ENCODE data around the gene EBF4.
"Not testable (repeated sequence)": the region's sequence is repeated elsewhere in the genome, so short reads cannot be mapped to it uniquely, and the experiment has no call there.

The EBF4 gene

GRCh38 chr20:2760297-2760951 lies 67.8 kb downstream of the EBF4 start:
- DNase-seq, result no peak

- DNase-seq, result no peak
Measured at GRCh38 chr20:2760952-2761305, 68.3 kb downstream of the EBF4 start.

- DNase-seq, result no peak
Measured at GRCh38 chr20:2761885-2762284, 69.3 kb downstream of the EBF4 start.

- DNase-seq, result peak; percentile 70
Measured at GRCh38 chr20:2762578-2763131, 70.1 kb downstream of the EBF4 start.

- no peak for DNase-seq
Measured at GRCh38 chr20:2763186-2763585, 70.6 kb downstream of the EBF4 start.

GRCh38 chr20:2767768-2768631 lies 75.4 kb downstream of the EBF4 start:
- DNase-seq, result no peak

GRCh38 chr20:2768632-2769015 lies 76.0 kb downstream of the EBF4 start:
- DNase-seq, result no peak

- DNase-seq, result not testable (repeated sequence)
Measured at GRCh38 chr20:2770091-2770490, 77.5 kb downstream of the EBF4 start.

GRCh38 chr20:2771631-2772080 lies 79.1 kb downstream of the EBF4 start:
- no peak for DNase-seq

GRCh38 chr20:2773812-2774211 lies 81.2 kb downstream of the EBF4 start:
- DNase-seq, result no peak

GRCh38 chr20:2775139-2775538 lies 82.6 kb downstream of the EBF4 start:
- DNase-seq, result no peak

GRCh38 chr20:2778602-2779321 lies 86.2 kb downstream of the EBF4 start:
- DNase-seq, result no peak

GRCh38 chr20:2780948-2781347 lies 88.4 kb downstream of the EBF4 start:
- DNase-seq, result no peak

- no peak for DNase-seq
Measured at GRCh38 chr20:2783908-2784566, 91.5 kb downstream of the EBF4 start.

GRCh38 chr20:2793471-2793870 lies 100.9 kb downstream of the EBF4 start:
- DNase-seq, result no peak

- DNase-seq, result no peak
Measured at GRCh38 chr20:2794202-2794748, 101.7 kb downstream of the EBF4 start.

- DNase-seq, result no peak
Measured at GRCh38 chr20:2794866-2795447, 102.4 kb downstream of the EBF4 start.

- DNase-seq, result no peak
Measured at GRCh38 chr20:2795451-2795850, 102.9 kb downstream of the EBF4 start.

GRCh38 chr20:2796011-2796660 lies 103.6 kb downstream of the EBF4 start:
- no peak for DNase-seq

- DNase-seq, result no peak
Measured at GRCh38 chr20:2797136-2797983, 104.8 kb downstream of the EBF4 start.
